HCT116 (cell line): Measurements from ENCODE around the gene SLC6A13. TPM values are rescaled to one million over a fixed set of nuclear protein-coding genes. Genes with fewer than 3 reads are reported as not detected.

Experiments used
- ATAC-seq: fragments of 200-7000 bp; cut with Tn5 transposase; 2 replicates; pipeline ENCODE4 v1.9.1; 2020; ENCODE audit warnings: mild to moderate bottlenecking, moderate library complexity
- BruUV-seq: library from RNA; stranded (reverse); fragments of 400-500 nt; replicated peaks from 2 replicates; lab custom pipeline; 2021; lab: Mats Ljungman, UMichigan
- CTCF ChIA-PET: fragments of 300-600 bp; sonication (Branson Sonifier 250); formaldehyde crosslinking; loops from one replicate; lab custom pipeline; 2021; ENCODE audit warnings: antibody characterized with exemption; lab: Charles Lee
- POLR2A ChIA-PET: fragments of 300-600, 350-600 bp; sonication (Branson Sonifier 250); formaldehyde crosslinking; loops from one replicate; lab custom pipeline; 2021; ENCODE audit warnings: antibody characterized with exemption; lab: Charles Lee
- RAD21 ChIA-PET, 2 experiments: fragments of 300-600 bp; sonication (Branson Sonifier 250); formaldehyde crosslinking; loops; one replicate each; lab custom pipeline; 2023; ENCODE audit warnings: low total read pairs in 2 of 2; ENCODE audit not compliant: uncharacterized antibody in 2 of 2, unreplicated experiment in 2 of 2, low non-redundant PET in 1 of 2; lab: Charles Lee
- DNase-seq: peaks from one replicate; pipeline ENCODE4 v3.0.0-alpha.2; 2010; ENCODE audit warnings: low read depth, low spot score
- H2AFZ ChIP-seq: fragments of 200-600 bp; shearing (Covaris generic), sonication (generic); 2 replicates; pipeline ENCODE4 v1.6.1; 2017; ENCODE audit warnings: low read depth, mixed run types, mixed read lengths, antibody characterized with exemption, low read length; ENCODE audit not compliant: poor library complexity, severe bottlenecking
- H3K27ac ChIP-seq: 2 replicates; pipeline ENCODE4 v1.5.1; 2012; ENCODE audit warnings: low read depth, low read length
- H3K27me3 ChIP-seq: fragments of 200-600 bp; sonication (generic); 2 replicates; pipeline ENCODE4 v1.6.1; 2016; ENCODE audit warnings: mixed run types, low read length, mixed read lengths; ENCODE audit not compliant: insufficient read depth
- H3K36me3 ChIP-seq, 2 experiments: fragments of 200-500 bp in 1 of 2; fragments of 200-600 bp in 1 of 2; sonication (Bioruptor generic) in 1 of 2; sonication (generic) in 1 of 2; 2 replicates each; pipeline versions ENCODE4 v1.5.1 to v1.6.1; 2014 to 2016; ENCODE audit warnings: low read length in 2 of 2, inconsistent platforms in 1 of 2, mixed read lengths in 1 of 2, mixed run types in 1 of 2; ENCODE audit not compliant: insufficient read depth in 2 of 2, control insufficient read depth in 1 of 2
- H3K4me1 ChIP-seq, 2 experiments: fragments of 200-600 bp in 1 of 2; sonication (generic) in 1 of 2; 2 replicates each; pipeline versions ENCODE4 v1.5.1 to v1.6.1; 2012 to 2017; ENCODE audit warnings: low read length in 2 of 2, inconsistent platforms in 1 of 2, mild to moderate bottlenecking in 1 of 2, mixed read lengths in 1 of 2, mixed run types in 1 of 2, moderate library complexity in 1 of 2; ENCODE audit not compliant: insufficient read depth in 2 of 2, control insufficient read depth in 1 of 2
- H3K4me2 ChIP-seq: fragments of 200-600 bp; sonication (generic); 2 replicates; pipeline ENCODE4 v1.6.1; 2017; ENCODE audit warnings: mixed run types, low read length, mixed read lengths
- H3K4me3 ChIP-seq, 2 experiments: fragments of 200-600 bp in 1 of 2; sonication (generic) in 1 of 2; replicated peaks in 1 of 2; 2 replicates each; pipeline ENCODE4 v1.5.1; 2011 to 2016; ENCODE audit warnings: low read length in 2 of 2, control low read depth in 1 of 2, low read depth in 1 of 2, mild to moderate bottlenecking in 1 of 2, mixed read lengths in 1 of 2, mixed run types in 1 of 2
- H3K79me2 ChIP-seq: fragments of 200-600 bp; sonication (generic); 2 replicates; pipeline ENCODE4 v1.6.1; 2017; ENCODE audit warnings: mild to moderate bottlenecking, mixed run types, low read length, moderate library complexity, mixed read lengths; ENCODE audit not compliant: insufficient read depth
- H3K9ac ChIP-seq: fragments of 200-600 bp; sonication (generic); 2 replicates; pipeline ENCODE4 v1.6.1; 2016; ENCODE audit warnings: low read length, mixed read lengths
- H3K9me2 ChIP-seq: fragments of 200-600 bp; sonication (generic), shearing (Covaris generic); 2 replicates; pipeline ENCODE4 v1.6.1; 2017; ENCODE audit warnings: mixed run types, mild to moderate bottlenecking, moderate library complexity; ENCODE audit not compliant: insufficient read depth
- H3K9me3 ChIP-seq, 2 experiments: fragments of 200-500 bp in 1 of 2; fragments of 200-600 bp in 1 of 2; sonication (Bioruptor generic) in 1 of 2; sonication (generic) in 1 of 2; 2 replicates each; pipeline ENCODE4 v1.6.1; 2014 to 2017; ENCODE audit warnings: low read length in 2 of 2, mixed read lengths in 2 of 2, inconsistent platforms in 1 of 2, low read depth in 1 of 2, mild to moderate bottlenecking in 1 of 2, mixed run types in 1 of 2, moderate library complexity in 1 of 2; ENCODE audit not compliant: control insufficient read depth in 1 of 2, insufficient read depth in 1 of 2
- H4K20me1 ChIP-seq: fragments of 200-600 bp; sonication (generic), shearing (Covaris generic); 2 replicates; pipeline ENCODE4 v1.6.1; 2017; ENCODE audit warnings: mixed run types, mild to moderate bottlenecking, moderate library complexity; ENCODE audit not compliant: insufficient read depth
- ATF3 ChIP-seq: IDR thresholded peaks from 2 replicates; pipeline ENCODE4 v1.6.1; 2012
- CEBPB ChIP-seq: IDR thresholded peaks from 2 replicates; pipeline ENCODE4 v1.6.1; 2012; ENCODE audit warnings: low read depth
- ELF1 ChIP-seq: IDR thresholded peaks from 2 replicates; pipeline ENCODE4 v1.6.1; 2012; ENCODE audit warnings: low read depth, borderline replicate concordance
- EZH2 ChIP-seq: fragments of 200-600 bp; sonication (generic); IDR thresholded peaks from 2 replicates; pipeline ENCODE4 v1.6.1; 2017; ENCODE audit warnings: antibody characterized with exemption, mixed run types
- EZH2phosphoT487 ChIP-seq: fragments of 200-600 bp; IDR thresholded peaks from 2 replicates; pipeline ENCODE4 v1.6.1; 2018; ENCODE audit warnings: antibody characterized with exemption, borderline replicate concordance
- FOSL1 ChIP-seq: IDR thresholded peaks from 2 replicates; pipeline ENCODE4 v1.6.1; 2012; ENCODE audit warnings: low read depth
- POLR2A ChIP-seq: IDR thresholded peaks from 2 replicates; pipeline ENCODE4 v1.7.0; 2011; ENCODE audit warnings: borderline replicate concordance; ENCODE audit not compliant: insufficient read depth, insufficient read length; ENCODE audit errors: extremely low read depth
- SRF ChIP-seq: IDR thresholded peaks from 2 replicates; pipeline ENCODE4 v1.6.1; 2012; ENCODE audit warnings: low read depth
- ZBTB33 ChIP-seq: IDR thresholded peaks from 2 replicates; pipeline ENCODE4 v1.6.1; 2011; ENCODE audit warnings: mild to moderate bottlenecking, low read length, moderate library complexity; ENCODE audit not compliant: insufficient replicate concordance; ENCODE audit errors: extremely low read depth
- intact Hi-C: fragments of 100-400 bp; cut with micrococcal nuclease; formaldehyde crosslinking; loops from 2 replicates; pipeline ENCODE4 v1.10.0; 2022
- total RNA-seq: library from RNA; stranded (reverse); gene quantifications from one replicate; pipeline ENCODE4 v1.2.1, GENCODE V29; 2021; ENCODE audit not compliant: unreplicated experiment
- TF ChIP-seq, protein P1 (sequence below): IDR thresholded peaks from 2 replicates; pipeline ENCODE4 v1.6.1; 2012; ENCODE audit warnings: low read depth

SLC6A13 gene
- total RNA-seq, 1 experiment from 2014 or later, result 0.39 TPM

DNA sequence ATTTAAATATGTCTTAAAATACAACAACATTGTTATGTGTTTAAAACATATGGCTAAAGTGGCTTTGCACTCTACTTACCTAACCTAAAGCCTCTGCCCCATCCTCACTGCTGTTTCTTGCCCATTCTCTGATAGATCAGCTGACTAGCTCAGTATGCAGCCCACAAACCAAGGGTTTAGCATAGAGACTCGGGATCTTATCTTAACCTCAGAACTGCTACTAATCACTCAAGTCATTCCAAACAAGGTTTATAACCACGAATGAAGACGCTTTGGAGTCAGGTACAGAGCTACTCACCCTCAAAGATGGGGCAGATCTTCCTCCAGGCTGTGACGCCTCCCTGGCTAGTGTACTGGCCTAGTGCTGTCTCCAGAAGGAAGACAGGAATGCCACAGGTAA, 19.3 kb downstream of the SLC6A13 start:
- ATAC-seq (no peak), DNase-seq (no peak)
- Histone ChIP-seq H4K20me1 (no peaks in the 10 kb centered on the region), H3K9me2 (no peaks in the 10 kb centered on the region), H3K27me3 (no peaks in the 10 kb centered on the region), H3K4me3 (no peak overlapping the region), H3K79me2 (no peaks in the 10 kb centered on the region)
- intact Hi-C loops, result no loop called here
- no peak for TF ChIP-seq POLR2A
- no peak for TF ChIP-seq EZH2
- no peak for TF ChIP-seq CEBPB
- no peak for TF ChIP-seq ZBTB33
- no peak for TF ChIP-seq EZH2phosphoT487
- TF ChIP-seq ATF3, result no peak
- TF ChIP-seq SRF, result no peak
- TF ChIP-seq, protein P1, sequence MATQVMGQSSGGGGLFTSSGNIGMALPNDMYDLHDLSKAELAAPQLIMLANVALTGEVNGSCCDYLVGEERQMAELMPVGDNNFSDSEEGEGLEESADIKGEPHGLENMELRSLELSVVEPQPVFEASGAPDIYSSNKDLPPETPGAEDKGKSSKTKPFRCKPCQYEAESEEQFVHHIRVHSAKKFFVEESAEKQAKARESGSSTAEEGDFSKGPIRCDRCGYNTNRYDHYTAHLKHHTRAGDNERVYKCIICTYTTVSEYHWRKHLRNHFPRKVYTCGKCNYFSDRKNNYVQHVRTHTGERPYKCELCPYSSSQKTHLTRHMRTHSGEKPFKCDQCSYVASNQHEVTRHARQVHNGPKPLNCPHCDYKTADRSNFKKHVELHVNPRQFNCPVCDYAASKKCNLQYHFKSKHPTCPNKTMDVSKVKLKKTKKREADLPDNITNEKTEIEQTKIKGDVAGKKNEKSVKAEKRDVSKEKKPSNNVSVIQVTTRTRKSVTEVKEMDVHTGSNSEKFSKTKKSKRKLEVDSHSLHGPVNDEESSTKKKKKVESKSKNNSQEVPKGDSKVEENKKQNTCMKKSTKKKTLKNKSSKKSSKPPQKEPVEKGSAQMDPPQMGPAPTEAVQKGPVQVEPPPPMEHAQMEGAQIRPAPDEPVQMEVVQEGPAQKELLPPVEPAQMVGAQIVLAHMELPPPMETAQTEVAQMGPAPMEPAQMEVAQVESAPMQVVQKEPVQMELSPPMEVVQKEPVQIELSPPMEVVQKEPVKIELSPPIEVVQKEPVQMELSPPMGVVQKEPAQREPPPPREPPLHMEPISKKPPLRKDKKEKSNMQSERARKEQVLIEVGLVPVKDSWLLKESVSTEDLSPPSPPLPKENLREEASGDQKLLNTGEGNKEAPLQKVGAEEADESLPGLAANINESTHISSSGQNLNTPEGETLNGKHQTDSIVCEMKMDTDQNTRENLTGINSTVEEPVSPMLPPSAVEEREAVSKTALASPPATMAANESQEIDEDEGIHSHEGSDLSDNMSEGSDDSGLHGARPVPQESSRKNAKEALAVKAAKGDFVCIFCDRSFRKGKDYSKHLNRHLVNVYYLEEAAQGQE, result no peak
- no peak for TF ChIP-seq FOSL1
- TF ChIP-seq ELF1, result no peak
- TF ChIP-seq, all 23 proteins: peak for 0
- BruUV-seq, result no TSS peak
- ChIA-PET RAD21 (no interaction called here), POLR2A (no interaction called here), CTCF (no interaction called here)
- H3K4me2 ChIP-seq, result no peak overlapping the region
- H3K27ac ChIP-seq, result no peak overlapping the region
- H3K4me1 ChIP-seq, result no peaks in the 10 kb centered on the region
- H2AFZ ChIP-seq, result no peak overlapping the region
- H3K9ac ChIP-seq, result no peak overlapping the region
- peaks cover 5 to 6% of the 10 kb centered on the region in 2 experiments; a peak in 2 of 4 replicates for H3K9me3 ChIP-seq
- H3K36me3 ChIP-seq, result no peaks in the 10 kb centered on the region
